Glutamatergic neuron (in vitro differentiated cells): ENCODE results near the gene GALK2. TPM values are rescaled to one million over a fixed set of nuclear protein-coding genes. Genes with fewer than 3 reads are reported as not detected.

Source experiments
- DNase-seq: peaks from one replicate; pipeline ENCODE4 v3.0.0; 2022
- H3K27ac Mint-ChIP-seq: one replicate; pipeline ENCODE4 v1.8.0; 2020; ENCODE audit warnings: mild to moderate bottlenecking, mixed read lengths, inconsistent platforms; ENCODE audit not compliant: unreplicated experiment
- H3K27me3 Mint-ChIP-seq: one replicate; pipeline ENCODE4 v1.8.0; 2020; ENCODE audit warnings: mild to moderate bottlenecking, moderate library complexity, mixed read lengths, inconsistent platforms; ENCODE audit not compliant: unreplicated experiment
- H3K36me3 Mint-ChIP-seq: one replicate; pipeline ENCODE4 v1.8.0; 2020; ENCODE audit warnings: mild to moderate bottlenecking, mixed read lengths, inconsistent platforms; ENCODE audit not compliant: unreplicated experiment
- H3K4me1 Mint-ChIP-seq: one replicate; pipeline ENCODE4 v1.8.0; 2020; ENCODE audit warnings: mild to moderate bottlenecking, low read depth, mixed read lengths, inconsistent platforms; ENCODE audit not compliant: unreplicated experiment
- H3K4me3 Mint-ChIP-seq: one replicate; pipeline ENCODE4 v1.8.0; 2020; ENCODE audit warnings: mild to moderate bottlenecking, mixed read lengths, inconsistent platforms; ENCODE audit not compliant: unreplicated experiment
- H3K9me3 Mint-ChIP-seq: one replicate; pipeline ENCODE4 v1.8.0; 2020; ENCODE audit warnings: mild to moderate bottlenecking, moderate library complexity, mixed read lengths, inconsistent platforms; ENCODE audit not compliant: unreplicated experiment
- total RNA-seq: library from RNA; stranded (reverse); fragmentation: NEBNext Ultra II Directional; extraction: Animal tissue kit (Norgen Biotek cat#: 25700); gene quantifications from one replicate; pipeline ENCODE4 v1.2.1, GENCODE V29; 2021; ENCODE audit not compliant: unreplicated experiment
- TF ChIP-seq, protein P1 (sequence below): fragments of 200-600 bp; sonication (generic); IDR thresholded peaks from one replicate; pipeline ENCODE4 v1.5.0; 2021; ENCODE audit not compliant: partially characterized antibody, unreplicated experiment

GALK2 gene
- total RNA-seq, 1 donor from 2014 or later = 19.9 TPM

- H3K27ac Mint-ChIP-seq = peak overlapping the region; percentile 97
- H3K9me3 Mint-ChIP-seq = no peaks in the 10 kb centered on the region
- peaks cover 13% of the 10 kb centered on the region for H3K4me1 Mint-ChIP-seq
- no peak for DNase-seq
- peaks cover 3% of the 10 kb centered on the region for H3K27me3 Mint-ChIP-seq
- TF ChIP-seq, protein P1, sequence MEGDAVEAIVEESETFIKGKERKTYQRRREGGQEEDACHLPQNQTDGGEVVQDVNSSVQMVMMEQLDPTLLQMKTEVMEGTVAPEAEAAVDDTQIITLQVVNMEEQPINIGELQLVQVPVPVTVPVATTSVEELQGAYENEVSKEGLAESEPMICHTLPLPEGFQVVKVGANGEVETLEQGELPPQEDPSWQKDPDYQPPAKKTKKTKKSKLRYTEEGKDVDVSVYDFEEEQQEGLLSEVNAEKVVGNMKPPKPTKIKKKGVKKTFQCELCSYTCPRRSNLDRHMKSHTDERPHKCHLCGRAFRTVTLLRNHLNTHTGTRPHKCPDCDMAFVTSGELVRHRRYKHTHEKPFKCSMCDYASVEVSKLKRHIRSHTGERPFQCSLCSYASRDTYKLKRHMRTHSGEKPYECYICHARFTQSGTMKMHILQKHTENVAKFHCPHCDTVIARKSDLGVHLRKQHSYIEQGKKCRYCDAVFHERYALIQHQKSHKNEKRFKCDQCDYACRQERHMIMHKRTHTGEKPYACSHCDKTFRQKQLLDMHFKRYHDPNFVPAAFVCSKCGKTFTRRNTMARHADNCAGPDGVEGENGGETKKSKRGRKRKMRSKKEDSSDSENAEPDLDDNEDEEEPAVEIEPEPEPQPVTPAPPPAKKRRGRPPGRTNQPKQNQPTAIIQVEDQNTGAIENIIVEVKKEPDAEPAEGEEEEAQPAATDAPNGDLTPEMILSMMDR = no peak
- H3K4me3 Mint-ChIP-seq = peak overlapping the region; percentile 97
- H3K36me3 Mint-ChIP-seq = no peaks in the 10 kb centered on the region
These were observed 14.0 kb upstream of the GALK2 start for GRCh38 chr15:49155834-49156627.

- TF ChIP-seq, protein P1 = no peak
- Mint-ChIP-seq H3K4me3 (no peak overlapping the region), H3K4me1 (no peaks in the 10 kb centered on the region), H3K36me3 (no peaks in the 10 kb centered on the region), H3K27ac (no peak overlapping the region), H3K27me3 (no peaks in the 10 kb centered on the region), H3K9me3 (no peaks in the 10 kb centered on the region)
- no peak for DNase-seq
These were observed 6.4 kb upstream of the GALK2 start for GRCh38 chr15:49163678-49164077.

DNA sequence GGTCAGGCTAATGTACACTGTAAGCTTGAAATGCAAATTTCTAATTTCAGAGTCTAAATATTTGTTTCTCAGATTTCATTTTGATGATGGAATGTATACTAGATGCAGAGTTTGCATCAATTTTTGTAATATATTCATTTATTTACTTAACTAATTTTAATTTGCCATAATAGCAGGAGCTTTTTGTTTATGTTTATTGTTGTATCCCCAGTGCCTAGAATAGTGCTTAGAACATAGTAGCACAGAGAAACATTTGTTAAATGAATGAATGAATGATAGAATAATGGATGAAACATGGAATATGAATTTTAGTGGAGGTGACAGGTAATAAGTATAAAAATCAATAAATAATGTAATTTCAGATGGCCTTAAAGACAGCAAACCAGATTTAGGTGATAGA lies 5.2 kb upstream of the GALK2 start:
- DNase-seq = no peak
- Mint-ChIP-seq H3K36me3 (no peaks in the 10 kb centered on the region), H3K9me3 (no peaks in the 10 kb centered on the region), H3K4me3 (no peak overlapping the region), H3K27me3 (peaks cover 1% of the 10 kb centered on the region), H3K27ac (no peak overlapping the region), H3K4me1 (no peaks in the 10 kb centered on the region)
- TF ChIP-seq, protein P1 = no peak

GRCh38 chr15:49168016-49168415 lies 2.0 kb upstream of the GALK2 start:
- Mint-ChIP-seq H3K36me3 (no peaks in the 10 kb centered on the region), H3K9me3 (no peaks in the 10 kb centered on the region), H3K27ac (no peak overlapping the region), H3K27me3 (peaks cover 1% of the 10 kb centered on the region), H3K4me3 (no peak overlapping the region), H3K4me1 (no peaks in the 10 kb centered on the region)
- TF ChIP-seq, protein P1 = no peak
- no peak for DNase-seq

- Mint-ChIP-seq H3K9me3 (no peaks in the 10 kb centered on the region), H3K4me3 (no peak overlapping the region), H3K27ac (no peak overlapping the region), H3K4me1 (no peaks in the 10 kb centered on the region), H3K27me3 (peaks cover 1% of the 10 kb centered on the region), H3K36me3 (peaks cover 12% of the 10 kb centered on the region)
- TF ChIP-seq, protein P1 = no peak
- no peak for DNase-seq
These were observed 1.7 kb downstream of the GALK2 start for GRCh38 chr15:49171790-49172189.
